Epidermal melanocyte (primary cell): Measurements from ENCODE around the gene SCGB2A2.

Source experiments
- DNase-seq: peaks from one replicate; pipeline ENCODE4 v3.0.0; 2011; ENCODE audit warnings: low spot score; ENCODE audit not compliant: insufficient read length

The SCGB2A2 gene

GRCh38 chr11:62306227-62306626 is 36.3 kb downstream of the SCGB2A2 start:
- DNase-seq = no peak

GRCh38 chr11:62307950-62308349 is 38.0 kb downstream of the SCGB2A2 start:
- no peak for DNase-seq

DNA sequence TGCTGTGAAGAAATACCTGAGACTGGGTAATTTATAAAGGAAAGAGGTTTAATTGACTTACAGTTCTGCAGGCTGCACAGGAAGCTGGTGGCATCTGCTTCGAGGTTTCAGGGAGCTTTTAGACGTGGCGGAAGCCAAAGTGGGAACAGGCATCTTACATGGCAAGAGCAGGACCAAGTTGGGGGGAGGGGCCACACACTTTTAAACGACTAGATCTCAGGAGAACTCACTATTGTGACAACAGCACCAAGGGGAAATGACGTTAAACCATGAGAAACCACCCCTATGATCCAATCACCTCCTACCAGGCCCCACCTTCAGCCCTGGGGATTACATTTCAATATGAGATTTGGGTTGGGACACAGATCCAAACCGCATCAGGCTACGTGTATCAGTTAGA is 40.0 kb downstream of the SCGB2A2 start:
- DNase-seq = no peak

DNA sequence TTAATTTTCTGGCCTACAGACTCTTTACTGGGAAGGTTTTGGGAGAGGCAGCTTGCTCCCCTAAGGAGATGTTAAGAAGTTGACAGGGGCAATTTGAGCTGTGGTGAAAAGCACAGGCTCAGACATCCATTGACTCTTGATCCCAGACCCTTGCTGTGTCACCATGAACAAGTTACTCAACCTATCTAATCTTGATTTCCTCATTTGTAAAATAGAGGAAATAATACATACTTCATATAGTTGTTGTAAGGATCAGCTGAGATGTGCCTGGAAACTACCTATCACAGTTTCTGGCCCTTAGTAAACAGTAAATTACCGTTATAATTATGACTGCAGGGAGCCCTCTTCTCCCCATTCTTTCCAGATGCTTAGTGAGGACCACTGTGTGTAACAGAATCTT is 45.5 kb downstream of the SCGB2A2 start:
- no peak for DNase-seq

DNA sequence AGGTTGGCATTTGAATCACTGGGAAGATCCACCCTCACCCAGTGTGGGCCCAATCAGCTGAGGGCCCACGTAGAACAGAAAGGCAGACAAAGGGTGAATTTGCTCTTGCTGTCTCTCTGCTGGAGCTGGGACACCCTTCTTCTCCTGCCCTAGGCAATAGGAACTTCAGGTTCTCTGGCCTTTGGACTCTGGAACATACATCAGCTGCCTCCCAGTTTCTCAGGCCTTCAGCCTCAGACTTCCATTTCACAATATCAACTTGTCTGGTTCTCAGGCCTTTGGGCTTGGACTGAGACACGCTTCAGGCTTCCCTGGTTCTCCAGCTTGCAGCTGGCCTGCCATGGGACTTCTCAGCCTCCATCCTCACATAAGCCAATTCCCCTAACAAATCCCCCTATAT is 52.6 kb downstream of the SCGB2A2 start:
- DNase-seq = no peak
